Lower lobe of right lung (tissue), 2 donors: Measurements from ENCODE around the gene SLC7A5. TPM values are rescaled to one million over a fixed set of nuclear protein-coding genes. Genes with fewer than 3 reads are reported as not detected.

Experiments used
- ATAC-seq, 2 donors: fragments of 200-7000 bp; cut with Tn5 transposase; one replicate each; pipeline ENCODE4 v1.9.1; 2020 to 2022; ENCODE audit warnings: mild to moderate bottlenecking in 2 of 2, moderate library complexity in 2 of 2
- DNase-seq: peaks from one replicate; pipeline ENCODE4 v3.0.0-alpha.2; 2020
- H3K27ac ChIP-seq: fragments of 200-600 bp; one replicate; pipeline ENCODE4 v1.8.0; 2022
- H3K27me3 ChIP-seq: fragments of 200-600 bp; one replicate; pipeline ENCODE4 v1.8.0; 2022; ENCODE audit warnings: low read depth
- H3K36me3 ChIP-seq: fragments of 200-600 bp; one replicate; pipeline ENCODE4 v1.8.0; 2022; ENCODE audit warnings: mild to moderate bottlenecking
- H3K4me1 ChIP-seq: fragments of 200-600 bp; one replicate; pipeline ENCODE4 v1.8.0; 2022
- H3K4me3 ChIP-seq: fragments of 200-600 bp; one replicate; pipeline ENCODE4 v1.8.0; 2022; ENCODE audit warnings: mild to moderate bottlenecking
- H3K9me3 ChIP-seq: fragments of 200-600 bp; one replicate; pipeline ENCODE4 v1.8.0; 2022
- intact Hi-C: fragments of 100-400 bp; cut with DNase I; formaldehyde crosslinking; loops from one replicate; pipeline ENCODE4 v1.11.0; 2022
- total RNA-seq: library from RNA; stranded (reverse); fragmentation: NEBNext Ultra II Directional; extraction: Animal tissue kit (Norgen Biotek cat#: 25700); gene quantifications from one replicate; pipeline ENCODE4 v1.2.1, GENCODE V29; 2021
- TF ChIP-seq, protein P1 (sequence below): fragments of 200-600 bp; IDR thresholded peaks from one replicate; pipeline ENCODE4 v1.8.0; 2022; ENCODE audit warnings: antibody characterized with exemption, mild to moderate bottlenecking
- donor health status: DM: no; HTN: yes; CAD: no; lungs with severe emphysema.

Gene SLC7A5
- total RNA-seq, 1 donor from 2014 or later: 10.7 TPM

DNA sequence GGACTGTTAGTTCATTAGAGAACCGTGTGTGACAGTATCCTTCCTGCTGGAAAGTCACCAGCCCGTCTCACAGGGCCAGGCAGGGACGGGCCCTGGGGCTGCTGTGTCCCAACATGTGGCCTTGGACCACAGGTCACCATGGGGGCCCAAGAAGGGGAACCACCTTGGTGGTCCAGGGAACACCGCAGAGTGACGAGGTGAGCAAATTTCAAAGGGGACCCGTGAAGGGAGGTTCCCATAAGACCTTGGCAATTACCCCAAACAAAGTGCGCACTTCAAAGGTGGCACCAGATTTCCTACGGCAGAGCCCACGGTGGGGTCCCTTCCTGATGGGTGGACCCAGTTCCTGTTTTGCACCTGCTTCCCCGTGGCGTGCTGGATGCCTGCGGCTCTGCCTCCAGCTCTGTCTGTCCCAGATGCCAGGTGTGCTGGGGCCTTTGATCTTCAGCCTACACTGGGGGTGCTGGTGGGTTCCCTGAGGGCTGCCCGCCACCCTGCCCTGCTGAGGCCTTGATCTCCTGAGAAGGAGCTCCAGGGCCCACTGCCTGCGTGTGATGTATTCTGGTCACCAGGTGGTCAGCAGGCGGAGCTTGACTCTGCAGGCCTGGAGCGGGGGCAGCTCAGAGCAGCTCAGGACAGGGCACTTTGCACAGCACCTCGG is 27.0 kb downstream of the SLC7A5 start:
- Histone ChIP-seq H3K9me3 (no peaks in the 10 kb centered on the region), H3K27me3 (no peaks in the 10 kb centered on the region), H3K36me3 (peaks cover 34% of the 10 kb centered on the region), H3K27ac (no peak overlapping the region), H3K4me1 (no peaks in the 10 kb centered on the region), H3K4me3 (no peak overlapping the region)
- TF ChIP-seq, protein P1, sequence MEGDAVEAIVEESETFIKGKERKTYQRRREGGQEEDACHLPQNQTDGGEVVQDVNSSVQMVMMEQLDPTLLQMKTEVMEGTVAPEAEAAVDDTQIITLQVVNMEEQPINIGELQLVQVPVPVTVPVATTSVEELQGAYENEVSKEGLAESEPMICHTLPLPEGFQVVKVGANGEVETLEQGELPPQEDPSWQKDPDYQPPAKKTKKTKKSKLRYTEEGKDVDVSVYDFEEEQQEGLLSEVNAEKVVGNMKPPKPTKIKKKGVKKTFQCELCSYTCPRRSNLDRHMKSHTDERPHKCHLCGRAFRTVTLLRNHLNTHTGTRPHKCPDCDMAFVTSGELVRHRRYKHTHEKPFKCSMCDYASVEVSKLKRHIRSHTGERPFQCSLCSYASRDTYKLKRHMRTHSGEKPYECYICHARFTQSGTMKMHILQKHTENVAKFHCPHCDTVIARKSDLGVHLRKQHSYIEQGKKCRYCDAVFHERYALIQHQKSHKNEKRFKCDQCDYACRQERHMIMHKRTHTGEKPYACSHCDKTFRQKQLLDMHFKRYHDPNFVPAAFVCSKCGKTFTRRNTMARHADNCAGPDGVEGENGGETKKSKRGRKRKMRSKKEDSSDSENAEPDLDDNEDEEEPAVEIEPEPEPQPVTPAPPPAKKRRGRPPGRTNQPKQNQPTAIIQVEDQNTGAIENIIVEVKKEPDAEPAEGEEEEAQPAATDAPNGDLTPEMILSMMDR: no peak
- ATAC-seq: no peak
- DNase-seq: no peak
- intact Hi-C loops: no loop called here

GRCh38 chr16:87841340-87842208 is 27.7 kb downstream of the SLC7A5 start:
- DNase-seq: no peak
- intact Hi-C loops: no loop called here
- no peaks in the 10 kb centered on the region for H3K9me3 ChIP-seq
- ATAC-seq: no peak
- peaks cover 39% of the 10 kb centered on the region for H3K36me3 ChIP-seq
- H3K4me1 ChIP-seq: no peaks in the 10 kb centered on the region
- no peak overlapping the region for H3K27ac ChIP-seq
- H3K4me3 ChIP-seq: no peak overlapping the region
- TF ChIP-seq, protein P1: no peak
- no peaks in the 10 kb centered on the region for H3K27me3 ChIP-seq

DNA sequence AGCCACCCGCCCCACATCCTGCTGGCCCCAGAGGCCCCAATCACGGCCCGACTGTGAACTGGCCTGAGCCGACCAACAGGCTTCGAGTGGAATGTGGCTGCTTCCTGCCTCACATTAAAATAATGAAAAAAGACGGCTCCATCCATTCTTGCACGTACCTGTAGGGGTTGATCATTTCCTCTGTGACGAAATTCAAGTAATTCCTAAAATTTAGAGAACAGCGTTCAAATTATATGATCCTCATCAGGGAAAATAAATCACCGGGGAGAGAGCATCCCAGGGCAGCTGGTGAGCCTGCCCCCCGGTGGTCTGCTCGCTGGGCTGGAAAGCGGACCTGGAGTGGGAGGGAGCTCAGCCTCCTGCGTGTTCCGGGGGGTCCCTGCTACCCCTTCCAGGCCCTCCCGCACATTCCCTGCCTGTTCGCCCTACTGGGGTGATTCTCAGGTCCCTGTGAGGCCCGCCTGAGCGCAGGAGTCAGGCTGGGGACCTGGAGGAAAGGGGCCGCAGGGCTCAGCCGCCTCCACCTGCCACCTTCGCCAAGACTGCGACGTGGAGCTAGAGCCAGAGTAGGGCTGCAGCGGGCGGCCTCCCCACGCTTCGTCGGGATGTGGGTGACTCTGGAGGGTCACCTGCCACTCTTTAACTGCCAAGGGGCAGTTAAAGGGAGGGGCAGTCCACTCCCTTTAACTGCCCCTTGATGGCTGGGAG is 28.9 kb downstream of the SLC7A5 start:
- peaks cover 46% of the 10 kb centered on the region for H3K36me3 ChIP-seq
- H3K4me1 ChIP-seq: no peaks in the 10 kb centered on the region
- intact Hi-C loops: no loop called here
- TF ChIP-seq, protein P1: no peak
- ATAC-seq: no peak
- DNase-seq: no peak
- H3K9me3 ChIP-seq: no peaks in the 10 kb centered on the region
- no peak overlapping the region for H3K4me3 ChIP-seq
- H3K27ac ChIP-seq: no peak overlapping the region
- no peaks in the 10 kb centered on the region for H3K27me3 ChIP-seq

- ATAC-seq: no peak
- intact Hi-C loops: no loop called here
- no peak overlapping the region for H3K27ac ChIP-seq
These were observed 29.6 kb downstream of the SLC7A5 start for GRCh38 chr16:87839542-87840270.

More at GRCh38 chr16:87839542-87840270, 29.6 kb downstream of the SLC7A5 start:
- TF ChIP-seq, protein P1: no peak
- no peaks in the 10 kb centered on the region for H3K27me3 ChIP-seq
- H3K4me3 ChIP-seq: no peak overlapping the region
- no peak for DNase-seq
- no peaks in the 10 kb centered on the region for H3K4me1 ChIP-seq
- peaks cover 46% of the 10 kb centered on the region for H3K36me3 ChIP-seq
- no peaks in the 10 kb centered on the region for H3K9me3 ChIP-seq
